VCaP (cell line): ENCODE data around the gene CASP12.
A peak's percentile ranks its signal among the peaks of the same experiment; 100 is the strongest.

ENCODE experiments used
- H3K27ac ChIP-seq: fragments of 450-650 bp; 2 replicates; pipeline ENCODE4 v1.5.1; 2017
- CTCF ChIP-seq: fragments of 450-650 bp; conservative IDR thresholded peaks from 2 replicates; pipeline ENCODE4 v1.5.1; 2017; ENCODE audit warnings: mild to moderate bottlenecking, moderate library complexity

CASP12 gene

DNA sequence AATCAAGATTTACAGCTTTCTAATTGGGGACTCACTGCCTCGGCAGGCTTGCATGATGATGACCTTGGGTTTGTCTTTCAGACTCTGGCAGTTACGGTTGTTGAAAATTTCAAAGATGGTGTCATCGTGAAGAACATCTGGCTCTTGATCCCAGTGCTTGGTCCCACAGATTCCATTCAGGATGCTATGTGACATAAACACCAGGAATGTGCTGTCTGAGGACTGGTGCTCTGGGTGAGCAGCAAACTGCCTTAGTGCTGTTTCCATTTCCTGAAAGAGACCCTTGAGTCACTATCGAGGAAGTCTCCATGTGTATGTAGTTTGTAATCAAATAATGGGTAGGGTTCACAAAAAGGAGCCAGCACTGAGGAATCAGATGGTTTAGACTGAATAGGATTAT is 7.1 kb downstream of the CASP12 start:
- no peak overlapping the region for H3K27ac ChIP-seq
- TF ChIP-seq CTCF, result no peak

GRCh38 chr11:104883342-104883741 is 14.9 kb downstream of the CASP12 start:
- no peak overlapping the region for H3K27ac ChIP-seq
- TF ChIP-seq CTCF, result no peak

DNA sequence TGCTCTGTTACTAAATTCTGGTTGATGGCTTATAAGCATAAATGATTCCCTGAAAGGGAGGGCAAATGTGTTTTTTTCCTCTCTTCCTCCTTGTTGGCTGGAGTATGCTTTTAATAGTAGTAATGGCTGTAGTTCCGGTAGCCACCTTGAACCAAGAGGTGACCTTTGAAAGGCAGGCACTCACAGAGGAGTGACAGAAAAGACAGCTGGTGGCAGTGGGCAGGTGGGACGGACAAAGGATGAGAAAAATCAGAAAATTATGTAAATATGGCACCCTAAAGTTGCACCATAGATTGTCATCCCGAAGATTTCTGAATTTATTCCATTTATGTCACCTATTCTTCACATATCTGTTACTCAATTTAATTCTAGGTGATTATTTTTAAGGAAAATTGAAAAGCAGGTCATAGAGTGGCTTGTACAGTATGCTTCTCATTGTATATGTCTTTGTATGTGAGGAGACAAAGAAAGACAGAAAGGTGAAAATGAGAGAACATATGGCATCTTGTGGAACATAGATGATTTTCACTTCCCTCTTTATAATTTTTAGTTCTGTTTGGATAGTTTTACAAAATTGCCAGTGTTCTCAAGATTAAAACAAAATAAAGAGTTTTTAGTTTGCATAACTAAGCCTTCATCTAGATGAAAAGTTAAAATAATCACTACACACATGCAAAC is 17.0 kb downstream of the CASP12 start:
- TF ChIP-seq CTCF, result no peak
- H3K27ac ChIP-seq, result no peak overlapping the region

DNA sequence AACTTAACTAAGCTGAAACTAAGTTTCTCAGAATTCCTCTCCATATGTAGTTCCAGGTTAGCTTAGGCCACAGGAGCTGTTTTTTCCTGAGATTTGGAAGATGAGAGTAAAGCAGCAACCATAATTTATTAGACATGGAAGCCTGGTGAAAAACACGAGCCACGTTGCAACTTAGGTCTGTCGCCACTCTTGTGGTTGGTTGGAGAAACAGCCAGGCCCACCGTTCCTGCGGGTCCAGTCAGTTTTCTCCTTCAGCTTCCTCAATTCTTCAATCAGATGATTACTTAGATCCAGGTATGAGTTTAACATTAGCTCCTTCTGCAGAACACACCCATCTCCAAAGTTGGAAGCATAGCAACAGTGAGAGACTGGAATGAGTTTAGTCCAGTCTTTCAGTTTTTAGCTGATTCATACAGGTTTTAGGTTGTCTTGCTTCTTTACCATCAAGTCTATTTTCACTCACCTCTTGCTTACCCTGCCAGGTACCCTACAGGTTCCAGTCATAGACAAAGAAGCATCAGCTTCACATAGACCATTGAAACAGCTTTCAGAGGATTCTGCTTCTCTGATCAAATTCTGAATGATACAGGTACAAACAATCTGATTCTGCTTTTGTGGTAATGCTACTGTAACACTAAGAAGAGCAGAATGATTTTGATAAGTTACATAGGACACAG is 18.6 kb downstream of the CASP12 start:
- no peak overlapping the region for H3K27ac ChIP-seq
- TF ChIP-seq CTCF, result 0 out of 2 replicates have a peak, but pooled peaks have one; percentile 22

DNA sequence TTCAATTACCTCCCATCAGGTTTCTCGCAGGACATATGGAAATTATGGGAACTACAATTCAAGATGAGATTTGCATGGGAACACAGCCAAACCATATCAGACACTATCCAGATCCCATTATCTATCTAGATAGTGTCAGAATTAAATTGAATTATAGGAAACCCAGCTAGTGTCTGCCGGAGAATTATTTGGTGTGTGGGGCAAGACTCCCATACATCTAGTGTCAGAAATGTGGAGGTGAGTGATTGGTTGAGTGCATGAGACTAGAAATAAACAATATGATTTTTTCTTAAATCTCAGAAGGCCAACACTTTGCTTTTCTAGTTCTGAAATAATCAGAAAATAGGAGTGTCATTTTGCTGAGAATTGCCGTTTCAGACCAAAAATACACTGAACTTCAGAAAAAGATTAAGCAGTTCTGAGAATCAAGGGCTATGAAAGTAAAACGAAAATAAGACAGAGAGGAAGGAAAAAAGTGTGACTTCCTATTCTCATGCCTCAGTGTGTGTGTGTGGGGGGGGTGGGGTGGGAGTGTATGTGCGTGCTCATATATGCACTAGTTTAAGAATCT is 21.3 kb downstream of the CASP12 start:
- no peak overlapping the region for H3K27ac ChIP-seq
- no peak for TF ChIP-seq CTCF

DNA sequence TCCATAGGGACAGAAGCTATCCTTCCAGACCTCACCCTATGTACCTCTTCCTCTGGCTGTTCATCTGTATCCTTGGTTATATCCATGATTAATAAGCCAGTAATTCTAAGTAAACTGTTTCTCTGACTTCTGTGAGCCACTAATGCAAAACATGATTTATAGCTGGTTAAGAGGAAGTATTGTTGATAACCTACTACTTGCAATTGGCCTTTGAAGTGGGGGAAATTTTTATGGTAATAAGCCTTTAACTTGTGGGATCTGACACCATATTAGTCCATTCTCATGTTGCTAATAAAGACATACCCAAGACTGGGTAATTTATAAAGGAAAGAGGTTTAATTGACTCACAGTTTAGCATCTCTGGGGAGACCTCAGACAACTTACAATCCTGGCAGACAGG is 21.9 kb downstream of the CASP12 start:
- TF ChIP-seq CTCF, result no peak
- H3K27ac ChIP-seq, result no peak overlapping the region

DNA sequence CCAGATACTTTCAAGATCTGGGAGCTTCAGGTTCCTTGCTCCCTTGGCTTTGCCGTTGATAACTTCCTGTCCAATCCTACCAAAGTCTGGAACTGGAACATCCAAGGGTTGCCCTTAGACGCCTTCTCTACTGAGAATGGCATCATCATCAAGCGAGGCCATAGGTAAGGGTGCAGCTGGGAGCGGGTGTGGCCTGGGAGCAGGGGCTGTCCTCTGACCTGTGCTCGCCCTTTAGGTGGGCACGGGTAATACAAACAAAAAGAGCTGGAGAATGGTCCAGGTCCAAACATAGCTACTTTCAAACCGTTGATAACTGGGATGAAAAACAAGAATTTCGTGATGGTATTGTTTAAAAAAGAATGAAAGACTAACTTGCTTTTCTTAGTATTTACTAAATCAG is 25.0 kb downstream of the CASP12 start:
- H3K27ac ChIP-seq, result no peak overlapping the region
- no peak for TF ChIP-seq CTCF
